Measurements from ENCODE around the gene TSPO. TPM values are rescaled to one million over a fixed set of nuclear protein-coding genes. Genes with fewer than 3 reads are reported as not detected.

Gene TSPO
- total and polyA plus RNA-seq, 8 donors, result 24.2 to 79.6 (median 42.5) TPM

DNA sequence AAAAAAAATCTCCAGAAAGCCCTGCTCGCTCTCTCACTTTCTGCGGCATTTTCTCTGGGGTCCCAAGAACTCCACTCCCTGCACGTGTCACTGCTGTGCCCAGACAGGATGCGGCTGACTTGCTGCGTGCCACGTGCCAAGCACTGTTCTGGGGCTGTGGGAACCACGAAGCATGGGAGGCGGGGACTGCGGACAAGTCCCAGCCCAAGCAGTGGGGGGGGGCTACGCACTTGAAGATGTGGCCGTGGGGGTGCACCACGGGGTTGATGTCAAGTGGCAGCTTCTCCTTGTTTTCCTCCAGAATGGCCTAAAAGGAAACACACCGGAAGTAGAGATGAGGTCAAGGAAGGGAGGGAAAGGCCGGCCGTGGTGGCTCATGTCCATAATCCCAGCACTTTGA is 24.7 kb downstream of the TSPO start:
- Histone ChIP-seq H3K27ac (no peak overlapping the region), H3K27me3 (no peaks in the 10 kb centered on the region), H3K4me1 (no peaks in the 10 kb centered on the region), H3K4me3 (no peak overlapping the region), H3K36me3 (peaks cover 0 to 36% (median 17%) of the 10 kb centered on the region in 3 donors), H3K9me3 (no peaks in the 10 kb centered on the region)
- intact Hi-C loops (cut with DNase I), result no loop called here
- ATAC-seq (no peak), DNase-seq (peak in 1 of 6 donors; percentile 49), FAIRE-seq (no peak)
- TF ChIP-seq, protein P1, sequence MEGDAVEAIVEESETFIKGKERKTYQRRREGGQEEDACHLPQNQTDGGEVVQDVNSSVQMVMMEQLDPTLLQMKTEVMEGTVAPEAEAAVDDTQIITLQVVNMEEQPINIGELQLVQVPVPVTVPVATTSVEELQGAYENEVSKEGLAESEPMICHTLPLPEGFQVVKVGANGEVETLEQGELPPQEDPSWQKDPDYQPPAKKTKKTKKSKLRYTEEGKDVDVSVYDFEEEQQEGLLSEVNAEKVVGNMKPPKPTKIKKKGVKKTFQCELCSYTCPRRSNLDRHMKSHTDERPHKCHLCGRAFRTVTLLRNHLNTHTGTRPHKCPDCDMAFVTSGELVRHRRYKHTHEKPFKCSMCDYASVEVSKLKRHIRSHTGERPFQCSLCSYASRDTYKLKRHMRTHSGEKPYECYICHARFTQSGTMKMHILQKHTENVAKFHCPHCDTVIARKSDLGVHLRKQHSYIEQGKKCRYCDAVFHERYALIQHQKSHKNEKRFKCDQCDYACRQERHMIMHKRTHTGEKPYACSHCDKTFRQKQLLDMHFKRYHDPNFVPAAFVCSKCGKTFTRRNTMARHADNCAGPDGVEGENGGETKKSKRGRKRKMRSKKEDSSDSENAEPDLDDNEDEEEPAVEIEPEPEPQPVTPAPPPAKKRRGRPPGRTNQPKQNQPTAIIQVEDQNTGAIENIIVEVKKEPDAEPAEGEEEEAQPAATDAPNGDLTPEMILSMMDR (IDR thresholded peaks at IDR 0.05), result no peak
- WGBS, 2 donors, result 89% methylated on average over 15 of the region's 15 CpGs

DNA sequence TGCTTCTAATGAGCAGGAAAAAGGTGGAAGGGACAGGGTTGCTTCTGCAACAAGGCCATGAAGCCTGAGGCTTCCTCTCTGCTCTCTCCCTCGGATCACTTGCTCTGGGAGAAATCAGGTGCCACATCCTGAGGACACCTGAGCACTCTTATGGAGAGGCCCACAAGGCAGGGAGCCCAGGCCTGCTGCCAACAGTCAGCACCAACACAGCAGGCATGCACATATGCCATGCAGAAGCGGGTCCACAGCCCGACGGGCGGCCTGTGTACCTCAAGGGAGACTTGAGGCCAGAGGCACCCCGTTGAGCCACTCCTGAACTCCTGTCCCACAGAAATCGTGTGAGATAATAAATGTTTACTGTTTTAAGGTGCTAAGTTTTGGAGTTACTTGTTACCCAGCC is 26.1 kb downstream of the TSPO start:
- no peak overlapping the region for H3K27ac ChIP-seq
- H3K27me3 ChIP-seq, result no peaks in the 10 kb centered on the region
- H3K36me3 ChIP-seq, result peaks cover 0 to 36% (median 17%) of the 10 kb centered on the region in 3 donors
- peak in 1 of 6 donors; percentile 50 for DNase-seq
- H3K9me3 ChIP-seq, result no peaks in the 10 kb centered on the region
- TF ChIP-seq, protein P1 (IDR thresholded peaks at IDR 0.05), result no peak
- intact Hi-C loops (cut with DNase I), result no loop called here
- ATAC-seq, result no peak
- H3K4me3 ChIP-seq, result no peak overlapping the region
- FAIRE-seq, result no peak
- WGBS, 2 donors, result 90 to 97% methylated on average over 7 of the region's 7 CpGs
- H3K4me1 ChIP-seq, result no peaks in the 10 kb centered on the region

DNA sequence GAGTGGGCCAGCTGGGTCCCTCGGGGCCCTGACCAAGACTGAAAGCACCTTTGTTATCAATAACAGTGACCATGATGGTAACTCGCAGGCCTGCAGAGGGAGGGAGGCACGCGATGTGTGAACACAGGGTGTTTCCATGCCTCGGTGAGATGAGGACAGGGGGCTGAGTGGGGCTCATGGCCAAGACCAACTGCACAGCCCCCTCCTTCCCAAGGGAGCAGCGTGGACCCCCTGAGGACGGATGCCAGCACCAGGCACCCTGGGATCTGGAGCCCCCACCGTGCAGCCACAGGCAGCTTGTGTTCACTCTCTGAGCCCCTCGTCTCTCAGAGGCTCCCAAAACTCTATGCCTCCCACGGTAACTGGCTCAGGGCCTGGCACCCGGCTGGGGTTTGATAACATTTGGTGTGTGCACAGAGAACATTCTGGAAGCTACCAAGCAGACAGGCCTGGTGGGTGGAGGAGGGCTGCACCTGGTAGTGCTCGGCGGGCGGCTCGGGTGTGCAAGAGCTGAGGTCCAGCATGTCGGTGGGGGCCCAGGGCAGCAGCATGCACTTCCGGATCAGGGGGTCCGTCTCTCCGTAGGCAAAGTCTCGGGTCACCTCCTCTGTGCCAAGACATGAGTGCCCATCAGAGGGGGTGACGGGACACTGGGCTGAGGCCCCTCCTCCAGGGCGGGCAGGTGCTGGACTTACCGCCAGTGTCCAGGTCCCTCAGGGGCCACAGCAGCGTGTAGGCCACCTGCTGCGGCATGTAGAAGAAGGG is 28.0 kb downstream of the TSPO start:
- Histone ChIP-seq H3K4me3 (no peak overlapping the region), H3K4me1 (no peaks in the 10 kb centered on the region), H3K27me3 (no peaks in the 10 kb centered on the region), H3K36me3 (peaks cover 0 to 23% (median 5%) of the 10 kb centered on the region in 3 donors), H3K9me3 (no peaks in the 10 kb centered on the region), H3K27ac (no peak overlapping the region)
- intact Hi-C loops (cut with DNase I), result no loop called here
- FAIRE-seq, result no peak
- peak in 1 of 6 donors; percentile 66 for DNase-seq
- WGBS, 2 donors, result 95 to 97% methylated on average over 24 to 25 of the region's 25 CpGs
- TF ChIP-seq, protein P1 (IDR thresholded peaks at IDR 0.05), result no peak
- no peak for ATAC-seq

DNA sequence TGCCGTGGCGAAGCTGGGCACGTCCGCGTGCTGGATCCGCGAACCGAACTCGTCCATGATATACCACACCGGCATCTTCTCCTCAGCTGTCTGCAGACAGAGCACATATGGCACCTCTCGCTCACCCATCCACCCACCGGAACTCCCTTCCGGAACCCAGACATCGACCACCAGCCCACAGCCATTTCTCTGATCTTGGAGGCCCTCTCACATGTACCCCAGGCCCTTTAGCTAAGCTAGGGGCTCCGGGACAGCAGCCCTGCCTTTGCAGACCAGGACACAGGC is 28.5 kb downstream of the TSPO start:
- Histone ChIP-seq H3K4me3 (no peak overlapping the region), H3K36me3 (peaks cover 0 to 21% (median 5%) of the 10 kb centered on the region in 3 donors), H3K9me3 (no peaks in the 10 kb centered on the region), H3K27me3 (no peaks in the 10 kb centered on the region), H3K4me1 (peaks cover 0 to 2% (median 0%) of the 10 kb centered on the region in 3 donors), H3K27ac (no peak overlapping the region)
- no peak for FAIRE-seq
- 97% methylated on average over 15 of the region's 15 CpGs for WGBS, 2 donors
- intact Hi-C loops (cut with DNase I), result no loop called here
- ATAC-seq, result no peak
- TF ChIP-seq, protein P1 (IDR thresholded peaks at IDR 0.05), result no peak
- DNase-seq, result no peak

DNA sequence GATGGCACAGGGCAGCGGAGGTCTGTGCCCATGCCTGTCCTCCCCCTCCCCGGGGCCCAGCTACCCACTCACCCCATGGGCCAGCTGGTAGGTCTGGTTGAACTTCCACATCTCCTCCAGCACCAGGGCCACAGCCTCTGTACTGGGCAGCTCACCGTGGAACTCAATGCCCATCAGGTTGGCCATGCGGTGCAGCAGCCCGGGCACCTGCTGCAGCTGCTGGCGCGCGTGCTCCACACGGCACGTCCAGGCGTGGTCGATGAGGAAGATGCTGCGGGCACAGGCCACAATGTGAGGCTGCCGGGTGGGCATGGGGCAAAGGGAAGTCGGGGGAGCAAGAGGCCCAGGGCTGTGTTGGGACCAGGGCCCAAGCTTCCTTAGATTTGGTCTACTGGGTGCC is 29.3 kb downstream of the TSPO start:
- Histone ChIP-seq H3K27ac (no peak overlapping the region), H3K27me3 (no peaks in the 10 kb centered on the region), H3K36me3 (peaks cover 0 to 13% (median 5%) of the 10 kb centered on the region in 3 donors), H3K9me3 (no peaks in the 10 kb centered on the region), H3K4me3 (no peak overlapping the region), H3K4me1 (peaks cover 0 to 8% (median 4%) of the 10 kb centered on the region in 3 donors)
- ATAC-seq (no peak), FAIRE-seq (no peak), DNase-seq (peak in 2 of 6 donors; percentile 54 to 57)
- intact Hi-C loops (cut with DNase I), result no loop called here
- WGBS, 2 donors, result 92 to 97% methylated on average over 15 of the region's 15 CpGs
- TF ChIP-seq, protein P1 (IDR thresholded peaks at IDR 0.05), result no peak

All from pancreas (tissue), 10 donors.